GM11168 (cell line): Measurements from ENCODE around the gene BCAT1.
"Not testable (repeated sequence)": the region's sequence is repeated elsewhere in the genome, so short reads cannot be mapped to it uniquely, and the experiment has no call there.

Source experiments
- in situ Hi-C: fragments of 300-500 bp; cut with MboI; formaldehyde crosslinking; loops from one replicate; pipeline ENCODE4 v1.12.0; 2022; ENCODE audit warnings: low sequenced_read_pairs; ENCODE audit not compliant: unreplicated experiment

BCAT1 gene

GRCh38 chr12:24833513-24833912 lies 115.4 kb downstream of the BCAT1 start:
- in situ Hi-C loops = no loop called here

GRCh38 chr12:24823808-24824515 lies 124.9 kb downstream of the BCAT1 start:
- in situ Hi-C loops = no loop called here

DNA sequence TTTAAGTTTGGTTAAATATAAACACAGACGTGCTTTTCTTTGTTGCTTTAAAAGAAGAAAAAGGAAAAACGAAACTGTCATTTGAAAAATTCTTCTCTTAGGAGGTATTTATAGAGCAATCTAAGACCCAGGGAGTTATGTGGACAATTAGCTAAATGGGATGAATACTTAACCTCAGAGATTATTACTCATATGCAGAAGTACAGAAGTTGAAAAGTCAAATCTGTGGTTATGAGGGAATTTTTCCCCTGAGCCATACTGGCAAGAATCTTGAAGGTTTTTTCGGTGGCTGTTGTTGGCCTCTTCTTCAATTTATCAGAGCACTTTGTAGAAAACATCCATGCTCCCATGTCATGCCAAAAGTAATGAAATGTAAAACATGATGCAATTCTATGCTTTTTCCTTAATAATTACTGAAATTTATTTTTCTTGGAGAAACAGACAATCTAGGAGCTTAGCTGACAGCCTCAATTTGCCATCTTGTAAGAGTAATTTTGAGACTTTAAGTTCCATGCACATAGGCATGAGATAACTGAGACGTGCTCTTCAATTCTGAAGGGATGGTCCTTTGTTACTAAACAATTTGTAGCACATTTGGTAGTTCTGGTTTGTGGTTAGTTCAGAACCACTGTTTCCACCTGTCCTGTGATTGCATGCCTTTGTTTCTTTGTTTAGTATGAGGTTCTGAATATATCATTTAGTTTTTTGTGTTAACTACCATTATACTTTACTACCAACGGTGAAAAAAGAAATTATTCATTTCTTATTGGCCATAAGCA lies 126.6 kb downstream of the BCAT1 start:
- in situ Hi-C loops = no loop called here

DNA sequence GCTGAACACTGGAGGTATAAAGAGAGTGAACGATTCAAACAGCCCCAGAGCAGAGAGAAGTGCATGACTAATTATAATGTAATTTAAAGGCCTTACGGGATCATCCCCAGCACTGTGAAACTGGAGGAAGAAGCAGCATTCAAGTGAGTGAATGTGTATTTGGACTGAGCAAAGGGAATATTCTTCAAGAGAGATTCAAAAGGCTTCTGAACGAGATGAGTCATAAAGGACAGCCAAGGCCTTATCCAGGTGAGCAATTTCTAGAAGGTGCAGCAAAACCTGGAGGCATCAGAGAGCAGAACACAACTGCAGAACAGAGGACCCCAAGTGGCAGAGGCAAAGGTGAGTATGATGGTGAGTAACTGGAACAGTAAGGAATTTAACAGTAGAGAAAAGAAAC lies 127.2 kb downstream of the BCAT1 start:
- in situ Hi-C loops = no loop called here

DNA sequence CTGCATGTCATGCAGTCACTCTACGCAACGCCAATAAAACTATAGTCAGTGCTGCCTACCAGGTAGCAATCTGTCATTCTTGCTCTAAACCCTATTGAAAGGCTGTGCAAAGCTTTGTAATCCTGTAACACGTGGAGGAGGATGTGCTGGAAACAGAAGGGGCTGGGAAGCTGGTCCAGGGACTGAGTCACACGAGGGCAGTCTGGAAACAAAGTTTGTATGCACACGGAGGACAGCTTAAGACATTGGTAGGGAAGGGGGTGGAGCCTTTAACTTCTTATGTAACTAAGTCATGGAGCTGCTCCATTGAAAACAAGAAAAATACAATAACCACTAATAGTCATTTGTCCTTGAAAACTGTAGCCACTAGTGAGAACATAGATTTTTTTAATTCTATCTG lies 128.0 kb downstream of the BCAT1 start:
- in situ Hi-C loops = no loop called here

- in situ Hi-C loops = no loop called here
These were observed 130.6 kb downstream of the BCAT1 start for GRCh38 chr12:24818351-24818750.

- in situ Hi-C loops = no loop called here
These were observed 133.8 kb downstream of the BCAT1 start for GRCh38 chr12:24815114-24815423.

GRCh38 chr12:24814379-24815113 lies 134.4 kb downstream of the BCAT1 start:
- in situ Hi-C loops = no loop called here

GRCh38 chr12:24810378-24810777 lies 138.5 kb downstream of the BCAT1 start:
- in situ Hi-C loops = no loop called here

DNA sequence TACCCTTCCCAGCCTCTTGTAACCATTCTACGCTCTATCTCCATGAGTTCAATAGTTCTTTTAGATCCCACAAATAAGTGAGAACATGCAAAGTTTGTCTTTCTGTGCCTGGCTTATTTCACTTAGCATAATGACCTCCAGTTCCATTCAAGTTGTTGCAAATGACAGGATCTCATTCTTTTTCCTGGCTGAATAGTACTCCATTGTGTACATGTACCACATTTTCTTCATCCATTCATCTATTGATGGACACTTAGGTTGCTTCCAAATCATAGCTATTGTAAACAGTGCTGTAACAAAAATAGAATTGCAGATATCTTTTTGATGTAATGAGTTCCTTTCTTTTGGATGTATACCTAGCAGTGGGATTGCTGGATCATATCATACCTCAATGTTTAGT lies 139.6 kb downstream of the BCAT1 start:
- in situ Hi-C loops = not testable (repeated sequence)

DNA sequence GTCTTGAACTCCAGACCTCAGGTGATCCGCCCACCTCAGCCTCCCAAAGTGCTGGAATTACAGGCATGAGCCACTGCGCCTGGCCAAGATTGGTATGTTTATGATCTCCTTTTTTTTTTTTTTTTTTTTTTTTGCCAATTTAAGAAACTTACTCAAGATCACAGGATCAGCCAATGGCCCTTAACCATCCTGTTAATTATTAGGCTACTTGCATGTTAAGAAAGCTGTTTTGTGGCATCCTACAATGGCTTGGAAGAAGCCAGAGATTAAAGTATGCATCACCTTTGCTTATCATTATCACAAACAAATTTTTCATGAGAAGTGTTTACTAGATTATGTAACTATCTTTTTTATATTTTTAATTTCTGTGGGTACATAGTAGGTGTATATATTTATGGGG lies 140.2 kb downstream of the BCAT1 start:
- in situ Hi-C loops = no loop called here

DNA sequence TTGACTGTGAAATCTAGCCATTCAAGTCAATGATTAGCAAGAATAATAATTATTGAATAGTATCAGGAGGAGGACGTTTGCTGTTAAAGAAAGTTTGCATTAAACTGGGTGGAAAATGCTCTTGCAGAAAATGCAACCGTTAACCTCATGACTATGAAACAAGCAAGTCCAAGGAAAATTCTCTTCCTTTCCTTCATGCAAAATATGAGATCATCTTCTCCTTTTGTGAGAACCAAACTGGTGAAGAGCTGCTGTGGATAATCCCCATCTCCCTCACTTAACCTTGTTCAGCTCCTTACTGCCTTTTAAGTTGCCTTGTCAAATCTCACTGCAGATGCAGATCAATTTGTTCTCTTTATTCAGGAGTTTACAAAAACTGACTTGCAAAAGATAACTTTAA lies 142.5 kb downstream of the BCAT1 start:
- in situ Hi-C loops = no loop called here

DNA sequence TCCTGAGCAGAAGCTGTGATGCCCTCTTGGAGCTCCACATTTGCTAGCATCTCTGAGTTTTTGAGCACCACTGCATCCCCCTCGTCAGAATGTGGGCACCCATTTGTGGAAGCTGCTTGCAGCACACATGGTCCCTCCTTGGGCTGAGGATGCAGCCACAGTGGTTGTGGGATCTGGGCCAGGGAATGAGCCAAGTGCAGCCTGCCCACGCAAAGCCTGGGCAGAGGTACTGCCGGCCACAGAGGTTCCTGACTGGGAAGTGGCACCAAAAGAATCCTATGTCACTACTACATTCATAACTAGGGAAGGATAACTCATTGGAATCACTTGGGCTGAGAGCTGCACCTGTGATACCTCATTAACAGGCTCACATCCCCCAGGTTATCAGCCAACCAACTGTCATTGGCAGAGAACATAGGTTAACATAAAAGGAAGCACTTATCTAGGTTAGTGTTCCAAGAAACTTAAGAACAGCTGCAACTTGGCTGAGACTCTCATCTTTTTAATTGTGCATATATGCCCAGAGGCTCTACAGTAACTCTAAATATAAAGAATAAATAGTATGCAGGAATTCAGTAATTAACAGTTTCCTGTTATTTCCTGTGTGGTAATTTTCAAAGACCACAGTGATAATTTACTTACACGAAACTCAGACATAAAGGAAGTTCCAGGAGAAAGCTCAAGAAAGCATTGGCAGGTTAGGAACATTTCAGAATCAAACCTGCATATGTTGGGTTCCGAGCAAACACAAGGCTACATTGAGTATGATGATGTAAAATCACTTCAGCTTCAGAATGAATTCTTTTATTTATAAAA lies 145.3 kb downstream of the BCAT1 start:
- in situ Hi-C loops = no loop called here

DNA sequence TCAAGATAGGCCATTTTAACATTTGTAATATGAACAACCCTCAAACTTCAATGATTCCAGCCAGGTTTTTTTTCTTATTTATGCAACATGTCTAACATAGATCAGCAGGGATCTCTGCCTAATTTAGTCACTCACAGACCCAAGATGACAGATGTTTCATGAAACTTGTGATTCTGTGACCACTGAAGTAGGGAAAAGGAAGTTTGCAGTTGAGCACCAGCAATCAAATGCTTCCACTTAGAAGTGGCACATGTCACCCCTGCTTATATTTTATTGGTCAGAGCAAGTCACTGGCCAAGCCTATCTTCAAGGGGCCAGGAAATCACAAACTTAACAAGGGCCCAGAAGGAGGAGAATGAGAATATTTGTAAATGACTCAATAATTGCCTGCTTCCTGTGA lies 150.6 kb downstream of the BCAT1 start:
- in situ Hi-C loops = no loop called here

DNA sequence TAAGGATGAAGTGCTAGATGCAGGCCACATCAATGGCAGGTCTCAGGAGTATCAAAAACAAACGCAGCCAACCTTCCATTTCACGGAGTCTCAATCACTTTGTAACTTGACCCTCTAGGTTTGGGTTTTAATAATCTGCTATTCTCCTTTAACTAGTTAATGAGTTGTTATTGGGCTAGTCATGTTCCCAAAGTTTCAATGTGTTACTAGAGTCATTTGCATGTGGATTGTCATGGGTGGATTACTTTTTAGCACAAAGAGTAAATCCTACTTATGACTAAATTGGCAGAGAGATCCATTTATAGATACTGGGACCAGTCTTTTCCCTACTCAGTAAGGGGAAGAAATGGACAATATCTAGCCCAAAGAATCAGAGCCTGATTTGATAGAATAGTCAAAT lies 151.0 kb downstream of the BCAT1 start:
- in situ Hi-C loops = no loop called here

DNA sequence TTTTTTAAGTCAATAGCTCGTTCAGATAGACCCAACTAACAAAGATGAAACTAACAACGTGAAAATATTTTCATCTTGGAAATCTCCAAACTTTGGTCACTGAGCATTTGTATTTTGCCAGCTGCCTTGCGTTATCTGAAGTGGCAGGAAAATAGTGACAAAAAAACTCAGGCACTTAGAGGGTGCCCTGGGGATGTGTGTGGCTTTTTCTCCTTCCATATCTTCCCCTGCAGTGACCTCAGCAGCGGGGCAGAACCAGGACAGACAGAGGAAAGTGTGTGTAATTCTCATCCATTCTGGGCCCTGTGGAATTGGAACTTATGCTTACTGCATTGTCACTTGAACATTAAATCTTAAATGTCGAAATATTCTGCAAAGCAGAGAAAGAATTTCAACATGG lies 152.0 kb downstream of the BCAT1 start:
- in situ Hi-C loops = no loop called here

DNA sequence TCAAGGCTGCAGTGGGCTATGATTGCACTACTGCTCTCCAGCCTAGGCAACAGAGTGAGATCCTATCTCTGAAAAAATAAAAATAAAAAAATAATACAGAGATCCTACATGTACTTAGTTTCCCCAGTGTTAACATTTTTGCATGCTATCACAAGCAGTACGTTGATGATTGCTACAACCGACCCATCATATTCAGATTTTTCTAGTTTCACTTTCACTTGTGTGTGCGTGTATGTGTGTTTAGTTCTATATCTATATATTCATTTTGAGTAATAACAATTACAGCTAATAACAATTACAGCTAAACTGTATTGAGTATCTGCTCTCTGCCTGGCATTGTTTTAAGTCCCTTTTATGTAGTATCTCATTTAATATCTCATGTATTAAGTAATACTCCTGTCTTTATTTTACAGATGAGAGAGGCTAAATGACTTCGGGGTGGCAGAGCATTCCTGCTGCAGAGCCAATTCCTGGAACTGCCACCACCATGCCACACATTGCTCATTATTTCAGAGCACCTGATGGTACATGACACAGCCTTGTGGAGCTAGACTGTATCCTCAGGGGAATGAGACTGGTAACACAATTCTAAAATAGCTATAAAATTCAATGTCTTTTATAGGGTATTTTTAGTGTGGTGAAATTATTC lies 153.1 kb downstream of the BCAT1 start:
- in situ Hi-C loops = no loop called here

DNA sequence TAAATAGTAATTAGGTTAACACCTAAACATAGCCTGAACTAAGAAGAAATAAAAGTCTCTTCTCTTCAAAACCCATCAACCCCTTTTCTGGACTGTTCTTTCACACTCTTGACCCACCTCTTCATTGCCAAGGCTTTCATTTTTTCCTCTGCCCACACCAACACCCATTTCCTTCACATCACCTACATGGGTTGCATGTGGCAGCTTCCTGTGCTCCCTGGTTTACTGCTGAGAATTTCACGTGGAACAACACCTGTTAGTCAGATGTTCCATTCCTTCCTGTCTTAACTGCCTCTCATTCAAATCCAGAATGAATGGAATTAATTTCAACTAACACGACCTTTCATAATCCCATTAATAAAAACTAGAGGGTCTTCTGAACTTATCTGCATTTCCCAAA lies 157.3 kb downstream of the BCAT1 start:
- in situ Hi-C loops = no loop called here

DNA sequence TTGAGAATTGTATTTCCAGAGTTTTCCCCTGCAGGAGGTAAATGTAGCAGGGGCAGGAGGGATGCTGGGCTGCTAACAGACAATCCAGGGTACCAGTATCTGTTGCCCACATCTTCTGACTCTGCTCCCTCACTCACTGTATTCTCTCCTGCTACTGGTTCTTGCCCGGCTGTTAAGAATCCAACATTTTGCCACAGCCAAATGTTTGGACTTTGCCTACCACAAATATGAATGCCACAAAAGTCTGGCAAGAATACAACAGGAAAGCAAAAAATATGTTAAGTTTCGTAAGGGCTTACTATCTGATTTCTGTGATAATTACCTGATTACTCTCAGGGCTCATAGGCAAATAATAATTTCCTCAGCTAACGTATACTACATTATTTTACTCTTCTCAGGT lies 160.0 kb downstream of the BCAT1 start:
- in situ Hi-C loops = no loop called here

- in situ Hi-C loops = no loop called here
These were observed 168.1 kb downstream of the BCAT1 start for GRCh38 chr12:24780697-24781368.
